ENCODE measurements around the gene SIVA1. TPM values are rescaled to one million over a fixed set of nuclear protein-coding genes. Genes with fewer than 3 reads are reported as not detected.

The SIVA1 gene
- total and polyA plus RNA-seq, 4 donors, result 67.5 to 212 (median 128) TPM

DNA sequence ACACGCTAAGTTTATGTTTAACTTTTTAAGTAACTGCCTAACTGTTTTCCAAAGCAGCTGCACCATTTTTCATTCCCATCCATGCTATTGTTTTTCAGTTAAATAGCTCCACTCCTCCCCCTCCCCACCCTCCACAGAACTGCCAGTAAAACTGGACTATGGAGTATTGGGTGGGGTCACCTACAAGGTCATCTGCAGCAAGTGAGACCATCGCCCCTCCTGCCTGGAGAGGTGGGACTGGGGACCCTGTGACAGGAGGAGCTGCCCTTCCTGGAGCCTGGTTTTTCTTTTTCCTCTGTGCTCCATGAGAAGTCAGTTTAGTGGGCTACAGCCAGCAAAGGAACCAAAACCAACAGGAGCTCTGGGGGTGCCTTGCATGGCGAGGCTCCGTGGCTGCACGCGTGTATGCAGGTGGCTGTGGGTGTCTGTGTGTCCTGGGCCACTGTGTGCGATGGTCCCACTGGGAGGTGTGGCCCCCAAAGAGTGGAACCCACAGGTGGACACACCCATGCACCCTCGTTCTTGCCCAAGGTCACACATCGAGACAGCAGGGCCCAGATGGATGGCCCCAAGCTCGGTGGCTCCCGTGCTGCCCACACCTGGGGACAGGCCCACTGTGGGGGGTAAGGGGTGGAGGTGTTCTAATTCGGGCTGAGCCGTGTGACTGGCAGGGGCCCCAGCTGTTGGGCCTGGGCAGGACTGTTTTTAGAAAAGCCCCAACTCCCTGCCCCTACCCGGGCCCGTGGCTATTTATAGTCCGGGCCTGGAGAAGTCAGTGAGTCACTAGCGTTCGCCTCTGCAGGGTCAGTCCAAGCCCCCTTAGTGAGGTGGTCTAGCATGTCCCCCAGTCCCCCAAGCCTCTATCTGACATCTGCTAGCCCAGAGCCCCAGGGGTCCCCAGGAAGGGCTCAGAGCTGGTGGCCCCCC is 31.2 kb upstream of the SIVA1 start:
- Histone ChIP-seq H3K9me3 (ENCODE audit: control insufficient read depth in 4 of 4, insufficient read depth in 3 of 4, low read length in 3 of 4) (no peaks in the 10 kb centered on the region), H3K4me1 (ENCODE audit: control insufficient read depth in 5 of 5, insufficient read depth in 5 of 5, low read length in 5 of 5) (peaks cover 0 to 15% (median 10%) of the 10 kb centered on the region in 5 donors), H3K36me3 (ENCODE audit: control insufficient read depth in 4 of 4, insufficient read depth in 4 of 4, low read length in 4 of 4) (peaks cover 0 to 28% (median 1%) of the 10 kb centered on the region in 4 donors)

GRCh38 chr14:104722938-104723650 is 29.9 kb upstream of the SIVA1 start:
- no peak for TF ChIP-seq CTCF (IDR thresholded peaks at IDR 0.05; ENCODE audit: control extremely low read depth, extremely low read depth)

More for the DNA sequence above, 31.2 kb upstream of the SIVA1 start:
- Histone ChIP-seq H3K27me3 (ENCODE audit: control insufficient read depth in 3 of 3, insufficient read depth in 3 of 3, low read length in 2 of 3) (no peaks in the 10 kb centered on the region), H3K9ac (ENCODE audit: insufficient read depth in 1 of 2, low read length in 2 of 2) (no peak overlapping the region), H3K4me3 (no peak overlapping the region), H3K27ac (ENCODE audit: low read depth in 1 of 2, low read length in 1 of 2) (peak overlapping the region in 1 of 2 donors; percentile 54)
- ATAC-seq (ENCODE audit: insufficient read depth, low FRiP score), result no peak
- 85 to 89% methylated on average over 16 to 18 of the region's 18 CpGs for WGBS, 2 donors
- DNase-seq, result no peak
- TF ChIP-seq CTCF (IDR thresholded peaks at IDR 0.05; ENCODE audit: control extremely low read depth, extremely low read depth), result no peak

GRCh38 chr14:104723651-104724406 is 29.1 kb upstream of the SIVA1 start, which contains the start of gene ADSS1:
Gene ADSS1, plus strand, starts transcription at chr14:104724229. Its CDS starts 42 bp downstream, at chr14:104724271.
- Histone ChIP-seq H3K27ac (ENCODE audit: low read depth in 1 of 2, low read length in 1 of 2) (peak within 1 kb of the TSS; percentile 32 to 97), H3K36me3 (ENCODE audit: control insufficient read depth in 4 of 4, insufficient read depth in 4 of 4, low read length in 4 of 4) (peaks cover 0 to 14% (median 1%) of the 10 kb centered on the region in 4 donors), H3K9ac (ENCODE audit: insufficient read depth in 1 of 2, low read length in 2 of 2) (no peak within 1 kb of the TSS), H3K4me1 (ENCODE audit: control insufficient read depth in 5 of 5, insufficient read depth in 5 of 5, low read length in 5 of 5) (peaks cover 0 to 15% (median 10%) of the 10 kb centered on the region in 5 donors), H3K9me3 (ENCODE audit: control insufficient read depth in 4 of 4, insufficient read depth in 3 of 4, low read length in 3 of 4) (no peaks in the 10 kb centered on the region), H3K4me3 (peak within 1 kb of the TSS; percentile 59), H3K27me3 (ENCODE audit: control insufficient read depth in 3 of 3, insufficient read depth in 3 of 3, low read length in 2 of 3) (no peaks in the 10 kb centered on the region)
- ATAC-seq (ENCODE audit: insufficient read depth, low FRiP score), result peak; percentile 83
- DNase-seq, result peak; percentile 65 to 75 (median 68)
- TF ChIP-seq CTCF (IDR thresholded peaks at IDR 0.05; ENCODE audit: control extremely low read depth, extremely low read depth), result peak; percentile 58
- 1% methylated on average over 50 to 82 of the region's 82 CpGs for WGBS, 2 donors

More at GRCh38 chr14:104722938-104723650, 29.9 kb upstream of the SIVA1 start:
- peak overlapping the region in 1 of 2 donors; percentile 78 for H3K27ac ChIP-seq (ENCODE audit: low read depth in 1 of 2, low read length in 1 of 2)
- peaks cover 0 to 15% (median 10%) of the 10 kb centered on the region in 5 donors for H3K4me1 ChIP-seq (ENCODE audit: control insufficient read depth in 5 of 5, insufficient read depth in 5 of 5, low read length in 5 of 5)
- no peaks in the 10 kb centered on the region for H3K9me3 ChIP-seq (ENCODE audit: control insufficient read depth in 4 of 4, insufficient read depth in 3 of 4, low read length in 3 of 4)
- no peak for ATAC-seq (ENCODE audit: insufficient read depth, low FRiP score)
- H3K36me3 ChIP-seq (ENCODE audit: control insufficient read depth in 4 of 4, insufficient read depth in 4 of 4, low read length in 4 of 4), result peaks cover 0 to 20% (median 1%) of the 10 kb centered on the region in 4 donors
- WGBS, 2 donors, result 49 to 50% methylated on average over 26 of the region's 26 CpGs
- no peak for DNase-seq
- no peaks in the 10 kb centered on the region for H3K27me3 ChIP-seq (ENCODE audit: control insufficient read depth in 3 of 3, insufficient read depth in 3 of 3, low read length in 2 of 3)
- H3K4me3 ChIP-seq, result no peak overlapping the region
- H3K9ac ChIP-seq (ENCODE audit: insufficient read depth in 1 of 2, low read length in 2 of 2), result no peak overlapping the region
